Lower lobe of right lung (tissue), 2 donors: ENCODE data around the gene MTA1. TPM values are rescaled to one million over a fixed set of nuclear protein-coding genes. Genes with fewer than 3 reads are reported as not detected.

Experiments used
- ATAC-seq, 2 donors: fragments of 200-7000 bp; cut with Tn5 transposase; one replicate each; pipeline ENCODE4 v1.9.1; 2020 to 2022; ENCODE audit warnings: mild to moderate bottlenecking in 2 of 2, moderate library complexity in 2 of 2
- DNase-seq: peaks from one replicate; pipeline ENCODE4 v3.0.0-alpha.2; 2020
- H3K27ac ChIP-seq: fragments of 200-600 bp; one replicate; pipeline ENCODE4 v1.8.0; 2022
- H3K27me3 ChIP-seq: fragments of 200-600 bp; one replicate; pipeline ENCODE4 v1.8.0; 2022; ENCODE audit warnings: low read depth
- H3K36me3 ChIP-seq: fragments of 200-600 bp; one replicate; pipeline ENCODE4 v1.8.0; 2022; ENCODE audit warnings: mild to moderate bottlenecking
- H3K4me1 ChIP-seq: fragments of 200-600 bp; one replicate; pipeline ENCODE4 v1.8.0; 2022
- H3K4me3 ChIP-seq: fragments of 200-600 bp; one replicate; pipeline ENCODE4 v1.8.0; 2022; ENCODE audit warnings: mild to moderate bottlenecking
- H3K9me3 ChIP-seq: fragments of 200-600 bp; one replicate; pipeline ENCODE4 v1.8.0; 2022
- CTCF ChIP-seq: fragments of 200-600 bp; IDR thresholded peaks from one replicate; pipeline ENCODE4 v1.8.0; 2022; ENCODE audit warnings: antibody characterized with exemption, mild to moderate bottlenecking
- intact Hi-C: fragments of 100-400 bp; cut with DNase I; formaldehyde crosslinking; loops from one replicate; pipeline ENCODE4 v1.11.0; 2022
- total RNA-seq: library from RNA; stranded (reverse); fragmentation: NEBNext Ultra II Directional; extraction: Animal tissue kit (Norgen Biotek cat#: 25700); gene quantifications from one replicate; pipeline ENCODE4 v1.2.1, GENCODE V29; 2021
- donor health status: DM: no; HTN: yes; CAD: no; lungs with severe emphysema.

MTA1 gene
- total RNA-seq, 1 donor from 2014 or later = 69.7 TPM

- no peak for TF ChIP-seq CTCF
- Histone ChIP-seq H3K4me1 (peaks cover 79% of the 10 kb centered on the region), H3K36me3 (peaks cover 14% of the 10 kb centered on the region), H3K4me3 (no peak overlapping the region), H3K9me3 (no peaks in the 10 kb centered on the region), H3K27ac (peak overlapping the region; percentile 99), H3K27me3 (peaks cover 7% of the 10 kb centered on the region)
- DNase-seq = no peak
- intact Hi-C loops = no loop called here
- ATAC-seq = no peak
These were observed 60.6 kb downstream of the MTA1 start for GRCh38 chr14:105480199-105480746.

- ATAC-seq = peak; percentile 79 to 87
- intact Hi-C loops = no loop called here
These were observed 61.5 kb downstream of the MTA1 start for GRCh38 chr14:105480807-105481801.

GRCh38 chr14:105481886-105482457 is 62.3 kb downstream of the MTA1 start:
- intact Hi-C loops = no loop called here
- ATAC-seq (peak; percentile 74 to 81), DNase-seq (peak; percentile 97)
- Histone ChIP-seq H3K36me3 (peaks cover 14% of the 10 kb centered on the region), H3K9me3 (no peaks in the 10 kb centered on the region), H3K4me3 (peak overlapping the region; percentile 45), H3K27ac (peak overlapping the region; percentile 99), H3K27me3 (no peaks in the 10 kb centered on the region), H3K4me1 (peaks cover 79% of the 10 kb centered on the region)
- TF ChIP-seq CTCF = no peak

More at GRCh38 chr14:105480807-105481801, 61.5 kb downstream of the MTA1 start:
- Histone ChIP-seq H3K27ac (peak overlapping the region; percentile 99), H3K9me3 (no peaks in the 10 kb centered on the region), H3K27me3 (peaks cover 1% of the 10 kb centered on the region), H3K4me3 (peak overlapping the region; percentile 45), H3K36me3 (peaks cover 14% of the 10 kb centered on the region), H3K4me1 (peaks cover 79% of the 10 kb centered on the region)
- DNase-seq = peak; percentile 92
- TF ChIP-seq CTCF = peak; percentile 99

GRCh38 chr14:105482486-105483110 is 63.0 kb downstream of the MTA1 start:
- TF ChIP-seq CTCF = no peak
- intact Hi-C loops = no loop called here
- Histone ChIP-seq H3K27ac (peak overlapping the region; percentile 99), H3K4me1 (peaks cover 81% of the 10 kb centered on the region), H3K27me3 (no peaks in the 10 kb centered on the region), H3K4me3 (peak overlapping the region; percentile 45), H3K9me3 (no peaks in the 10 kb centered on the region), H3K36me3 (peaks cover 14% of the 10 kb centered on the region)
- no peak for DNase-seq
- no peak for ATAC-seq
